Liver (tissue), 9 donors: ENCODE measurements around the gene TP73. TPM values are rescaled to one million over a fixed set of nuclear protein-coding genes. Genes with fewer than 3 reads are reported as not detected.

Experiments used
- DNase-seq: peaks from one replicate; pipeline ENCODE4 v3.0.0-alpha.2; 2017; ENCODE audit warnings: low spot score
- H3K27ac ChIP-seq, 2 donors: one replicate each; pipeline ENCODE4 v1.7.0; 2013; ENCODE audit warnings: inconsistent platforms in 2 of 2, low read length in 2 of 2, control low read depth in 1 of 2, low read depth in 1 of 2, mild to moderate bottlenecking in 1 of 2
- H3K27me3 ChIP-seq, 4 donors: one replicate each; pipeline versions ENCODE4 v1.6.1 to v1.7.0; 2013; ENCODE audit warnings: low read length in 3 of 4, inconsistent platforms in 1 of 4, mild to moderate bottlenecking in 1 of 4, moderate library complexity in 1 of 4; ENCODE audit not compliant: control insufficient read depth in 4 of 4, insufficient read depth in 4 of 4
- H3K36me3 ChIP-seq, 4 donors: one replicate each; pipeline versions ENCODE4 v1.6.1 to v1.7.0; 2013; ENCODE audit warnings: low read length in 3 of 4, mild to moderate bottlenecking in 3 of 4, low read depth in 1 of 4, moderate library complexity in 1 of 4; ENCODE audit not compliant: control insufficient read depth in 4 of 4, insufficient read depth in 3 of 4
- H3K4me1 ChIP-seq, 4 donors: one replicate each; pipeline versions ENCODE4 v1.6.1 to v1.7.0; 2013; ENCODE audit warnings: low read length in 3 of 4, mild to moderate bottlenecking in 3 of 4, moderate library complexity in 1 of 4; ENCODE audit not compliant: control insufficient read depth in 4 of 4, insufficient read depth in 4 of 4
- H3K4me3 ChIP-seq, 3 donors: one replicate each; pipeline versions ENCODE4 v1.6.1 to v1.7.0; 2013; ENCODE audit warnings: low read length in 3 of 3, control low read depth in 1 of 3, low read depth in 1 of 3, mild to moderate bottlenecking in 1 of 3
- H3K9ac ChIP-seq, 2 donors: one replicate each; pipeline ENCODE4 v1.7.0; 2013; ENCODE audit warnings: low read length in 2 of 2, mild to moderate bottlenecking in 2 of 2, moderate library complexity in 2 of 2, control low read depth in 1 of 2, low read depth in 1 of 2
- H3K9me3 ChIP-seq, 4 donors: one replicate each; pipeline versions ENCODE4 v1.6.1 to v1.7.0; 2013; ENCODE audit warnings: low read length in 3 of 4; ENCODE audit not compliant: control insufficient read depth in 4 of 4
- EGR1 ChIP-seq, 2 donors: IDR thresholded peaks; 2 replicates each; pipeline ENCODE4 v1.6.1; 2016 to 2018; ENCODE audit warnings: antibody characterized with exemption in 2 of 2, low read depth in 2 of 2
- FOXA1 ChIP-seq: IDR thresholded peaks from 2 replicates; pipeline ENCODE4 v1.6.1; 2016; ENCODE audit warnings: antibody characterized with exemption
- FOXA2 ChIP-seq: IDR thresholded peaks from 2 replicates; pipeline ENCODE4 v1.6.1; 2016; ENCODE audit warnings: antibody characterized with exemption
- GABPA ChIP-seq, 2 donors: IDR thresholded peaks in 1 of 2; conservative IDR thresholded peaks in 1 of 2; 2 replicates each; pipeline ENCODE4 v1.6.1; 2016; ENCODE audit warnings: antibody characterized with exemption in 2 of 2, mild to moderate bottlenecking in 1 of 2, moderate library complexity in 1 of 2
- HNF4A ChIP-seq, 2 donors: conservative IDR thresholded peaks; 2 replicates each; pipeline ENCODE4 v1.6.1; 2016; ENCODE audit warnings: antibody characterized with exemption in 2 of 2, mild to moderate bottlenecking in 2 of 2
- HNF4G ChIP-seq: IDR thresholded peaks from 2 replicates; pipeline ENCODE4 v1.6.1; 2016; ENCODE audit warnings: antibody characterized with exemption
- JUND ChIP-seq, 2 donors: IDR thresholded peaks; 2 replicates each; pipeline ENCODE4 v1.6.1; 2016; ENCODE audit warnings: antibody characterized with exemption in 2 of 2
- NR2F2 ChIP-seq: IDR thresholded peaks from 2 replicates; pipeline ENCODE4 v1.6.1; 2016; ENCODE audit warnings: antibody characterized with exemption
- RAD21 ChIP-seq, 2 donors: IDR thresholded peaks; 2 replicates each; pipeline ENCODE4 v1.6.1; 2016; ENCODE audit warnings: antibody characterized with exemption in 2 of 2, mild to moderate bottlenecking in 2 of 2
- RXRA ChIP-seq, 2 donors: IDR thresholded peaks; 2 replicates each; pipeline ENCODE4 v1.6.1; 2017 to 2018; ENCODE audit warnings: antibody characterized with exemption in 2 of 2, mild to moderate bottlenecking in 1 of 2
- SP1 ChIP-seq: IDR thresholded peaks from 2 replicates; pipeline ENCODE4 v1.6.1; 2018; ENCODE audit warnings: antibody characterized with exemption, mild to moderate bottlenecking
- TAF1 ChIP-seq: conservative IDR thresholded peaks from 2 replicates; pipeline ENCODE4 v1.6.1; 2016; ENCODE audit warnings: antibody characterized with exemption, mild to moderate bottlenecking
- WGBS: extraction: QIAGEN DNeasy Blood & Tissue Kit; methylation state at CpG from one replicate; pipeline ENCODE4 v1.1.7; 2013; 5-methylcytosine and 5-hydroxymethylcytosine counted together
- polyA plus RNA-seq, 2 donors: library from polyadenylated mRNA; stranded (reverse) in 1 of 2; unstranded in 1 of 2; fragments of 200-250 nt in 1 of 2; fragments of >200 nt in 1 of 2; fragmentation: Nextera tagmentation in 1 of 2; extraction: Ambion mirVana in 1 of 2; gene quantifications; one replicate each; pipeline versions ENCODE4 v1.2.1 to v1.2.3, GENCODE V29; 2013 to 2015
- total RNA-seq, 2 donors: library from RNA; depleted of rRNA; stranded (reverse); fragments of >200 nt; gene quantifications; one replicate each; pipeline ENCODE4 v1.2.3, GENCODE V29; 2014
- TF ChIP-seq, protein P1 (sequence below): IDR thresholded peaks from 2 replicates; pipeline ENCODE4 v1.6.1; 2016; ENCODE audit warnings: antibody characterized with exemption
- TF ChIP-seq, protein P2 (sequence below): IDR thresholded peaks from 2 replicates; pipeline ENCODE4 v1.6.1; 2016; ENCODE audit warnings: antibody characterized with exemption, mild to moderate bottlenecking
- TF ChIP-seq, protein P3 (sequence below): IDR thresholded peaks from 2 replicates; pipeline ENCODE4 v1.6.1; 2016; ENCODE audit warnings: antibody characterized with exemption
- TF ChIP-seq, protein P4 (sequence below): fragments of 150-350 bp; IDR thresholded peaks from 2 replicates; pipeline ENCODE4 v1.5.1; 2017; ENCODE audit warnings: improper control_type of control experiment, low read depth, low read length; ENCODE audit not compliant: missing input control
- donor health status: healthy.
- donor health status: healthy.
- donor health status: healthy.
- donor health status: healthy.
- donor health status: healthy.

TP73 gene
- total and polyA plus RNA-seq, 4 donors, result 0.08 to 0.29 (median 0.18) TPM

DNA sequence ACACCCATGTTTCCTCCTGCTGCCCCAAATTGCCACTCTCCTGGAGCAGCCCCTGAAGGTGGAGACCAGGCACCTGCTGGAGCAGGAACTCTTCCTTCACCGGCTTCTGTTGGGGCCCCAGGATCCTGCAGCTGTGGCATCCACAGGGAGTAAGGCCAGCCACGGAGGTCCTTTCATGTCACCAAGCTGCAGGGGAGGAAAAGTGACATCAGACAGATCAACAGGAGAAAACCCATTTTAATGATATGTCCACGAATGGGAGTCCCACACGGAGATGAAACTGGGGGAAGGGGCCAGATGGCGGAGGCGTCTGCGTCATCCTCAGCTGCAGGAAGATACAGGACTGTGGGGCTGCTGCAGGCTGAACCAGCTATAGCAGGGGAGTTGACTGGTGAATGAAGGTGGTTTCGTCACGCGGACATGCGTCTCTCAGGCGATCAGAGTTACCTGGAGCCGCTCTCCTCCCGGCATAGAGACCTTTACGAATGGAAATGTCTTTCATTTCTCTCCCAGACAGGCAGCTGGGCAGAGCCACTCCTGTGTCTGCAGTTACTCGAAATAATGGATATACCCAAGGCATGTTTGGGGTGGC is 9.9 kb downstream of the TP73 start:
- TF ChIP-seq, protein P1, sequence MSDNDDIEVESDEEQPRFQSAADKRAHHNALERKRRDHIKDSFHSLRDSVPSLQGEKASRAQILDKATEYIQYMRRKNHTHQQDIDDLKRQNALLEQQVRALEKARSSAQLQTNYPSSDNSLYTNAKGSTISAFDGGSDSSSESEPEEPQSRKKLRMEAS, result no peak
- no peak for TF ChIP-seq HNF4A (conservative IDR thresholded peaks at IDR 0.05)
- no peak for TF ChIP-seq HNF4G
- no peak for TF ChIP-seq FOXA2
- TF ChIP-seq, protein P2, sequence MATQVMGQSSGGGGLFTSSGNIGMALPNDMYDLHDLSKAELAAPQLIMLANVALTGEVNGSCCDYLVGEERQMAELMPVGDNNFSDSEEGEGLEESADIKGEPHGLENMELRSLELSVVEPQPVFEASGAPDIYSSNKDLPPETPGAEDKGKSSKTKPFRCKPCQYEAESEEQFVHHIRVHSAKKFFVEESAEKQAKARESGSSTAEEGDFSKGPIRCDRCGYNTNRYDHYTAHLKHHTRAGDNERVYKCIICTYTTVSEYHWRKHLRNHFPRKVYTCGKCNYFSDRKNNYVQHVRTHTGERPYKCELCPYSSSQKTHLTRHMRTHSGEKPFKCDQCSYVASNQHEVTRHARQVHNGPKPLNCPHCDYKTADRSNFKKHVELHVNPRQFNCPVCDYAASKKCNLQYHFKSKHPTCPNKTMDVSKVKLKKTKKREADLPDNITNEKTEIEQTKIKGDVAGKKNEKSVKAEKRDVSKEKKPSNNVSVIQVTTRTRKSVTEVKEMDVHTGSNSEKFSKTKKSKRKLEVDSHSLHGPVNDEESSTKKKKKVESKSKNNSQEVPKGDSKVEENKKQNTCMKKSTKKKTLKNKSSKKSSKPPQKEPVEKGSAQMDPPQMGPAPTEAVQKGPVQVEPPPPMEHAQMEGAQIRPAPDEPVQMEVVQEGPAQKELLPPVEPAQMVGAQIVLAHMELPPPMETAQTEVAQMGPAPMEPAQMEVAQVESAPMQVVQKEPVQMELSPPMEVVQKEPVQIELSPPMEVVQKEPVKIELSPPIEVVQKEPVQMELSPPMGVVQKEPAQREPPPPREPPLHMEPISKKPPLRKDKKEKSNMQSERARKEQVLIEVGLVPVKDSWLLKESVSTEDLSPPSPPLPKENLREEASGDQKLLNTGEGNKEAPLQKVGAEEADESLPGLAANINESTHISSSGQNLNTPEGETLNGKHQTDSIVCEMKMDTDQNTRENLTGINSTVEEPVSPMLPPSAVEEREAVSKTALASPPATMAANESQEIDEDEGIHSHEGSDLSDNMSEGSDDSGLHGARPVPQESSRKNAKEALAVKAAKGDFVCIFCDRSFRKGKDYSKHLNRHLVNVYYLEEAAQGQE, result no peak
- TF ChIP-seq, protein P3, sequence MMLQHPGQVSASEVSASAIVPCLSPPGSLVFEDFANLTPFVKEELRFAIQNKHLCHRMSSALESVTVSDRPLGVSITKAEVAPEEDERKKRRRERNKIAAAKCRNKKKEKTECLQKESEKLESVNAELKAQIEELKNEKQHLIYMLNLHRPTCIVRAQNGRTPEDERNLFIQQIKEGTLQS, result no peak
- no peak for TF ChIP-seq TAF1
- no peak for TF ChIP-seq FOXA1
- no peak for TF ChIP-seq JUND (IDR thresholded peaks at IDR 0.05)
- no peak for TF ChIP-seq GABPA (IDR thresholded peaks at IDR 0.05 in 1 of 2, conservative IDR thresholded peaks at IDR 0.05 in 1 of 2)
- TF ChIP-seq, protein P4, sequence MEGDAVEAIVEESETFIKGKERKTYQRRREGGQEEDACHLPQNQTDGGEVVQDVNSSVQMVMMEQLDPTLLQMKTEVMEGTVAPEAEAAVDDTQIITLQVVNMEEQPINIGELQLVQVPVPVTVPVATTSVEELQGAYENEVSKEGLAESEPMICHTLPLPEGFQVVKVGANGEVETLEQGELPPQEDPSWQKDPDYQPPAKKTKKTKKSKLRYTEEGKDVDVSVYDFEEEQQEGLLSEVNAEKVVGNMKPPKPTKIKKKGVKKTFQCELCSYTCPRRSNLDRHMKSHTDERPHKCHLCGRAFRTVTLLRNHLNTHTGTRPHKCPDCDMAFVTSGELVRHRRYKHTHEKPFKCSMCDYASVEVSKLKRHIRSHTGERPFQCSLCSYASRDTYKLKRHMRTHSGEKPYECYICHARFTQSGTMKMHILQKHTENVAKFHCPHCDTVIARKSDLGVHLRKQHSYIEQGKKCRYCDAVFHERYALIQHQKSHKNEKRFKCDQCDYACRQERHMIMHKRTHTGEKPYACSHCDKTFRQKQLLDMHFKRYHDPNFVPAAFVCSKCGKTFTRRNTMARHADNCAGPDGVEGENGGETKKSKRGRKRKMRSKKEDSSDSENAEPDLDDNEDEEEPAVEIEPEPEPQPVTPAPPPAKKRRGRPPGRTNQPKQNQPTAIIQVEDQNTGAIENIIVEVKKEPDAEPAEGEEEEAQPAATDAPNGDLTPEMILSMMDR, result no peak
- TF ChIP-seq RXRA (IDR thresholded peaks at IDR 0.05), result no peak
- no peak for TF ChIP-seq NR2F2
- no peak for TF ChIP-seq EGR1 (IDR thresholded peaks at IDR 0.05; ENCODE audit: low read depth in 2 of 2)
- no peak for TF ChIP-seq RAD21 (IDR thresholded peaks at IDR 0.05)
- no peak for TF ChIP-seq SP1
- no peaks in the 10 kb centered on the region for H3K27me3 ChIP-seq
- 89% methylated on average over 16 of the region's 16 CpGs for WGBS
- H3K36me3 ChIP-seq, result no peaks in the 10 kb centered on the region
- DNase-seq, result no peak
- H3K4me1 ChIP-seq, result peaks cover 0 to 7% (median 0%) of the 10 kb centered on the region in 4 donors
- no peak overlapping the region for H3K4me3 ChIP-seq
- no peak overlapping the region for H3K27ac ChIP-seq
- H3K9me3 ChIP-seq, result no peaks in the 10 kb centered on the region
- H3K9ac ChIP-seq, result no peak overlapping the region

DNA sequence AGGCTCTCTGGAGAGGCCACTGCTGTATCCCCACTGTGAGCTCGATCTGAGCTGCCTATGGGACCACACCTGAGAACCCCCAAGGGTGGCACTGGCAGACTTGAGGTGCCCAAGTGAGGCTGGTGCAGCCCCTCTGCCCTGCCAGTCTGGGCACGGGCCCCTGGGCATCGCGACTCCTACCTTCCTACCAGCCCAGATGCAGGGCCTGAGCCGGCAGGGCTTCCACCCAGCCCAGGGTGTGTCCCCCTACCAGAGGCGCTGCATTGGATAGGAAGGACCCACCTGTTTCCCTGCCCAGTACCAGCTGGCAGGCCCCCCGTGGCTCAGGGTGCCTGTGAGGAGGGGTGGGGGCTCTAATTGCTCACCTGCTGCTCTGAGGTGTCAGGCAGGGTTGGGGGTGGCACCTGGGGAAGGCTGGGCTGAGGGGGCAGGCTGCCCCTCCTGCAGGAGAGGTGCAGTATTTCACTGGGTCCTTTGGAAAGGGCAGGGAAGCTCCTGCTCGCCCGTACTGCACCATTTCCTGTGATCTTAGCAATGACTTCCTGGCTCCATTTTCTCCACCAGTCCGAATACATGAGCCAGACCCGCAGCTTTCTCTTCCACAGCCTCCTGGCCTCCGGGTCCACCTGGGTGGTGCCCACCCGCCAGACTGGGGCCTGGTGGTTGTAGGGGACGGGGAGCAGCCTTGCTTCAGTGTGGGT is 11.8 kb downstream of the TP73 start:
- Histone ChIP-seq H3K27ac (no peak overlapping the region), H3K9me3 (no peaks in the 10 kb centered on the region), H3K4me3 (no peak overlapping the region), H3K36me3 (no peaks in the 10 kb centered on the region), H3K4me1 (peaks cover 3 to 18% (median 7%) of the 10 kb centered on the region in 4 donors), H3K9ac (no peak overlapping the region), H3K27me3 (no peaks in the 10 kb centered on the region)
- no peak for DNase-seq
- WGBS, result 84% methylated on average over 14 of the region's 14 CpGs
- TF ChIP-seq, protein P2, result no peak
- TF ChIP-seq, protein P3, result no peak
- TF ChIP-seq RAD21 (IDR thresholded peaks at IDR 0.05) (no peak), HNF4G (no peak), EGR1 (IDR thresholded peaks at IDR 0.05; ENCODE audit: low read depth in 2 of 2) (no peak), TAF1 (no peak), GABPA (IDR thresholded peaks at IDR 0.05 in 1 of 2, conservative IDR thresholded peaks at IDR 0.05 in 1 of 2) (no peak), FOXA2 (no peak), HNF4A (conservative IDR thresholded peaks at IDR 0.05) (no peak), SP1 (no peak), RXRA (IDR thresholded peaks at IDR 0.05) (no peak), FOXA1 (no peak), JUND (IDR thresholded peaks at IDR 0.05) (no peak)
- TF ChIP-seq, protein P1, result no peak
- TF ChIP-seq, protein P4, result no peak
